Thoracic aorta (tissue), 2 donors: ENCODE data around the gene RAD51. TPM values are rescaled to one million over a fixed set of nuclear protein-coding genes. Genes with fewer than 3 reads are reported as not detected.

Experiments
- ATAC-seq: fragments of 150-250 bp; one replicate; pipeline ENCODE4 v1.8.0; 2017; ENCODE audit warnings: low read depth; ENCODE audit not compliant: insufficient number of reproducible peaks, low FRiP score
- DNase-seq: peaks from one replicate; pipeline ENCODE4 v3.0.0-alpha.2; 2020; ENCODE audit warnings: low spot score
- H3K27ac ChIP-seq, 2 donors: fragments of 200-600 bp; sonication (generic); 1 replicate in 1 of 2; 2 replicates in 1 of 2; pipeline ENCODE4 v1.5.1; 2016; ENCODE audit warnings: mild to moderate bottlenecking in 2 of 2, moderate library complexity in 2 of 2
- H3K27me3 ChIP-seq: fragments of 200-600 bp; sonication (generic); replicated peaks from 2 replicates; pipeline ENCODE4 v1.6.0; 2016; ENCODE audit warnings: mild to moderate bottlenecking; ENCODE audit not compliant: insufficient read depth
- H3K36me3 ChIP-seq: fragments of 200-600 bp; sonication (generic); one replicate; pipeline ENCODE4 v1.5.1; 2016
- H3K4me1 ChIP-seq, 2 donors: fragments of 200-600 bp; sonication (generic); 1 replicate in 1 of 2; 2 replicates in 1 of 2; pipeline versions ENCODE4 v1.5.1 to v1.6.0; 2016; ENCODE audit warnings: low read depth in 2 of 2, mild to moderate bottlenecking in 1 of 2; ENCODE audit not compliant: control insufficient read depth in 1 of 2
- H3K4me3 ChIP-seq: fragments of 200-600 bp; sonication (generic); 2 replicates; pipeline ENCODE4 v1.5.1; 2016; ENCODE audit warnings: mild to moderate bottlenecking
- H3K9me3 ChIP-seq: fragments of 200-600 bp; sonication (generic); 2 replicates; pipeline ENCODE4 v1.5.1; 2016
- total RNA-seq, 2 donors: library from RNA; depleted of rRNA; stranded (reverse); fragments of >200 nt; gene quantifications; one replicate each; pipeline versions ENCODE4 v1.1.0 to v1.2.3, GENCODE V29; 2016
- TF ChIP-seq, protein P1 (sequence below): fragments of 200-600 bp; sonication (generic); IDR thresholded peaks from one replicate; pipeline ENCODE4 v1.5.1; 2019; ENCODE audit warnings: antibody characterized with exemption

Gene RAD51
- total RNA-seq, 2 donors from 2014 or later, result 0.27 TPM; not detected in 1

DNA sequence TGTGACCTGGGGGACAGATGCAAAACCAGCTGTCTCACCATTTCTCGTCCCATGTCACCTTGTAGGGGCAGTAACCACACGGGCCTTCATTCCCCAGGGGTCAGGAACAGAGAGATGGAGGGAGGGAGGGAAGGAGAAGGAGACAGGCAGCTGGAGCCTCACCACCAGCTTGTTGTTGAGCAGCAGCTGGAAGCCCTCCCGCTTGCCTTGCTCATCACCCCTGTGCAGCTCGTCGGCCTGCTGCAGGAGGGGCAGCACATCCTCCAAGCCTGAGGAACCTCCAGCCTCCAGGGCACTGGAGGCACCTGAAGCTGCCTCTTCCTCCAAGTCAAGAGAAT lies 49.8 kb downstream of the RAD51 start:
- TF ChIP-seq, protein P1, sequence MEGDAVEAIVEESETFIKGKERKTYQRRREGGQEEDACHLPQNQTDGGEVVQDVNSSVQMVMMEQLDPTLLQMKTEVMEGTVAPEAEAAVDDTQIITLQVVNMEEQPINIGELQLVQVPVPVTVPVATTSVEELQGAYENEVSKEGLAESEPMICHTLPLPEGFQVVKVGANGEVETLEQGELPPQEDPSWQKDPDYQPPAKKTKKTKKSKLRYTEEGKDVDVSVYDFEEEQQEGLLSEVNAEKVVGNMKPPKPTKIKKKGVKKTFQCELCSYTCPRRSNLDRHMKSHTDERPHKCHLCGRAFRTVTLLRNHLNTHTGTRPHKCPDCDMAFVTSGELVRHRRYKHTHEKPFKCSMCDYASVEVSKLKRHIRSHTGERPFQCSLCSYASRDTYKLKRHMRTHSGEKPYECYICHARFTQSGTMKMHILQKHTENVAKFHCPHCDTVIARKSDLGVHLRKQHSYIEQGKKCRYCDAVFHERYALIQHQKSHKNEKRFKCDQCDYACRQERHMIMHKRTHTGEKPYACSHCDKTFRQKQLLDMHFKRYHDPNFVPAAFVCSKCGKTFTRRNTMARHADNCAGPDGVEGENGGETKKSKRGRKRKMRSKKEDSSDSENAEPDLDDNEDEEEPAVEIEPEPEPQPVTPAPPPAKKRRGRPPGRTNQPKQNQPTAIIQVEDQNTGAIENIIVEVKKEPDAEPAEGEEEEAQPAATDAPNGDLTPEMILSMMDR, result no peak
- Histone ChIP-seq H3K9me3 (no peaks in the 10 kb centered on the region), H3K36me3 (peaks cover 44% of the 10 kb centered on the region), H3K4me3 (no peak overlapping the region), H3K27ac (no peak overlapping the region), H3K27me3 (no peaks in the 10 kb centered on the region), H3K4me1 (no peaks in the 10 kb centered on the region)
- ATAC-seq (peak; percentile 49), DNase-seq (no peak)

DNA sequence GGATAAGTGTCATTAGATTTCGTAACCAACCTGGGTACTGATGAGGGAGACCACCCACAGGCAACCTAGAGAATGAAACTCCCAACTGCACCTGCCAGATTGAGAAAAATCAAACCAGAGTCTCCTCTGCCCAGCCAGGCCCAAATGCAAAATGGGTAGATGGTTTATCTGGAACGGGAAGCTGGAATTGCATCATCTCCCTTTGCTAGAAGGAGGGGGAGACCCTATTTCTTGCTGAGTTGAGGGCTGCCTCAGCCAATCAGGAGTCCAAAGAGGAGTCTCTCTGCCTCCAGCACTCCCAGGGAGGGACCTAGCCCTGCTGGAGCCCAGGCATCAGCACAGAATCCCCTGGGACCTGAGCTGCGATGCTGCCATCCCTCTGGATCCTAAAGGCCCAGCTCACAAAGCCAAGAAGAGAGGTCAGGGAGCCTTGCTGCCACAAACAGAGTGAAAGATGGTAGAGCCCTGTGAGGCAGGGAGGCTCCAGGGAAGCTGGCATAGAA lies 52.0 kb downstream of the RAD51 start:
- TF ChIP-seq, protein P1, result no peak
- ATAC-seq, result no peak
- Histone ChIP-seq H3K4me1 (no peaks in the 10 kb centered on the region), H3K36me3 (peaks cover 49% of the 10 kb centered on the region), H3K27me3 (no peaks in the 10 kb centered on the region), H3K9me3 (no peaks in the 10 kb centered on the region), H3K27ac (no peak overlapping the region), H3K4me3 (no peak overlapping the region)
- no peak for DNase-seq

DNA sequence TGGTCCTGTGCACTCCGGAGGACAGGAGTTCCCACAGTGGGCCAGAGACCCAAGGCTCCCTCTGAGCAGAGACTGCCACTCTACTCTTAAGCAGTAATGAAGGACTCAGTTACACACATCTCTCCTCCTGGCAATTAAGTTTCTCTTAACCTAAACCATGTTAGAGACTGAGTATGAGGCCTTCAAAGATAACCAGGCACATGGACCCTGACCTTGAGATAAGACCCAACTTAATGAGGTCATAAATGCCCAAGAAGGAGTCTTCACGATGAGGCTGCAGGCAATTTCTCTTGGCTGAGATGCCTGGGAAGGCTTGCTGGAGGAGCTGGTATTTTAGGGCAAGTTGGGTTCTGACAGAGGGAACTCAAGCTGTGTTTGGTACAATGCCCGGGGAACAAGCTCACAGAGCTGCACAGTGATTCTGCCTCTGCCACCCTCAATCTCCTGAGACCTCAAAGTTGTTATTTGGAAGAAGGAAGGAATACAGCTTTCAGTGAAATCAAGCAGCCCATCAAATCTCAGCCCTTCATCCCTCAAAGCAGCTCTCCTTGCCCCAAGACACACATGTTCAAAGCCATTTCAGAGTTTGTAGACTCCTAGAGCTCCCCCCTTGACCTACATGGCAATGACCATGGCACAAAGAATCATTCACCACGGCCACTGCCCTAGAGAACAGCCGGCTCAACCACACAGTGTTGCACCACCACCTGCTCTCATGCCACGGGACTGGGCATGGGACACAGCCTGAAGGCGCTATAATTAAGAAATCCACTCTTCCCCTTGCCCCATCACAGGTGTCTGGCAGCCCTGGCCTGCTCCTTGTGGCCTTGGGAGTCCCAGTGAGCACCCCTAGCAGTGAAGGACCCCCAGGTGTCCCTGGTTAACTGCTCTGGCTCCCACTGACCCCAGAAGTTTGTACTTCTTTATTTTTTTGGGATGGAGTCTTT lies 53.0 kb downstream of the RAD51 start:
- peaks cover 51% of the 10 kb centered on the region for H3K36me3 ChIP-seq
- no peaks in the 10 kb centered on the region for H3K27me3 ChIP-seq
- H3K27ac ChIP-seq, result no peak overlapping the region
- H3K4me3 ChIP-seq, result no peak overlapping the region
- ATAC-seq (no peak), DNase-seq (no peak)
- H3K9me3 ChIP-seq, result no peaks in the 10 kb centered on the region
- no peaks in the 10 kb centered on the region for H3K4me1 ChIP-seq
- TF ChIP-seq, protein P1, result no peak

DNA sequence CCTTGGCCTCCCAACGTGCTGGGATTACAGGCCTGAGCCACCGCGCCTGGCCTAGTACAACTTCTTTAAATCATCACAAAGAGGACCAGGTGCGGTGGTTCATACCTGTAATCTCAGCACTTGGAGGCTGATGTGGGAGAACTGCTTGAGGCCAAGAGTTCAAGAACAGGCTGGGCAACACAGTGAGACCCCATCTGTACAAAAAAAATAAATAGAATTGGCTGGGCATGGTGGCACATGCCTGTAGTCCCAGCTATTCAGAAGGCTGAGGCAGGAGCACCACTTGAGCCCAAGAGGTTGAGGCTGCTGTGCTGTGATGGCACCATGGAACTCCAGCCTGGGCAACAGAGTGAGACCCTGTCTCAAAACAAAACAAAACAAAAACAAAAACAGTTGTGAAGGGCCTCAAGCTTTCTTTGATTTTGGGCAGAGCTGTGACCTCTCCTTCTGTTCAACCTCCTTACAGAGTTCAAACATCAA lies 54.2 kb downstream of the RAD51 start:
- peaks cover 4 to 10% of the 10 kb centered on the region in 2 donors for H3K4me1 ChIP-seq
- H3K4me3 ChIP-seq, result no peak overlapping the region
- ATAC-seq (no peak), DNase-seq (no peak)
- TF ChIP-seq, protein P1, result no peak
- no peak overlapping the region for H3K27ac ChIP-seq
- H3K36me3 ChIP-seq, result peaks cover 45% of the 10 kb centered on the region
- no peaks in the 10 kb centered on the region for H3K27me3 ChIP-seq
- no peaks in the 10 kb centered on the region for H3K9me3 ChIP-seq

DNA sequence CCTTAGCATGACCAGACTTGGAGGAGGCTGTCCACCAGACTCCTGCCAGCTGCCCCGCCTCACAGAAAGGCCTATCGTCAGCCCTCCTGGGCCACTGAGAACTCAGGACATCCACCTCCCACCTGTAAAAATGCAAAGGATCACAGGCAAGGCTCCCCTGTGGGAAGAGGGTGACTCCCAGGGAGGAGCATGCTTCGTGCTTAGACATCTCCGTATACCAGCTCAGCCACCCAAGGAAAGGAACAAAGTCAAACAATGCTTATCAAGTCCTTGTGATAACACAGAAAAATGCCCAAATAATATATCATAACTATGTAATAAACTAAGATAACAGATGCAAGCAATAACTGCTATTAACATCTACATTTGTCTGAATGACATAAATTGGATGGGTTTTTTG lies 55.9 kb downstream of the RAD51 start:
- H3K4me3 ChIP-seq, result no peak overlapping the region
- H3K27me3 ChIP-seq, result no peaks in the 10 kb centered on the region
- H3K27ac ChIP-seq, result no peak overlapping the region
- no peaks in the 10 kb centered on the region for H3K9me3 ChIP-seq
- no peak for ATAC-seq
- DNase-seq, result no peak
- peaks cover 30% of the 10 kb centered on the region for H3K36me3 ChIP-seq
- H3K4me1 ChIP-seq, result peaks cover 7 to 18% of the 10 kb centered on the region in 2 donors
- TF ChIP-seq, protein P1, result no peak
